SK-N-SH (cell line): ENCODE data around the gene COLEC11. TPM values are rescaled to one million over a fixed set of nuclear protein-coding genes. Genes with fewer than 3 reads are reported as not detected.
A peak's percentile ranks its signal among the peaks of the same experiment; 100 is the strongest.

Experiments used
- CTCF ChIA-PET: fragments of 300-600, 350-600 bp; formaldehyde crosslinking; extraction: SDS; loops from one replicate; lab custom pipeline; 2021; lab: Yijun Ruan, JAX
- POLR2A ChIA-PET: fragments of 350-600 bp; sonication (Branson Sonifier 250); formaldehyde crosslinking; extraction: SDS; loops from one replicate; lab custom pipeline; 2020; ENCODE audit warnings: antibody characterized with exemption, inconsistent platforms; lab: Yijun Ruan, JAX
- DNase-seq: peaks from one replicate; pipeline ENCODE4 v3.0.0; 2012
- H2AFZ ChIP-seq: fragments of 200-600 bp; sonication (generic); 2 replicates; pipeline ENCODE4 v1.8.1; 2016; ENCODE audit warnings: antibody characterized with exemption, mild to moderate bottlenecking, low read depth
- H3F3A ChIP-seq: fragments of 200-600 bp; sonication (generic); replicated peaks from 2 replicates; pipeline ENCODE3; 2016; ENCODE audit warnings: antibody characterized with exemption, mild to moderate bottlenecking; ENCODE audit not compliant: insufficient read depth
- H3K27ac ChIP-seq, 2 experiments: fragments of 200-500 bp in 1 of 2; fragments of 200-600 bp in 1 of 2; sonication (Bioruptor generic) in 1 of 2; sonication (generic), shearing (Covaris generic) in 1 of 2; 2 replicates each; pipeline versions ENCODE4 v1.5.1 to v1.6.1; 2014 to 2016; ENCODE audit warnings: low read depth in 2 of 2, inconsistent platforms in 1 of 2, low read length in 1 of 2, mild to moderate bottlenecking in 1 of 2, mixed read lengths in 1 of 2
- H3K27me3 ChIP-seq: fragments of 200-600 bp; sonication (generic), shearing (Covaris generic); 2 replicates; pipeline ENCODE4 v1.6.1; 2016; ENCODE audit warnings: mixed run types; ENCODE audit not compliant: insufficient read depth
- H3K36me3 ChIP-seq, 2 experiments: fragments of 200-500 bp in 1 of 2; fragments of 200-600 bp in 1 of 2; sonication (Bioruptor generic) in 1 of 2; sonication (generic) in 1 of 2; replicated peaks in 1 of 2; 2 replicates each; pipeline versions ENCODE3 to v1.5.1; 2014 to 2016; ENCODE audit warnings: low read length in 1 of 2, mild to moderate bottlenecking in 1 of 2; ENCODE audit not compliant: insufficient read depth in 2 of 2, control insufficient read depth in 1 of 2
- H3K4me1 ChIP-seq, 2 experiments: fragments of 200-500 bp in 1 of 2; fragments of 200-600 bp in 1 of 2; sonication (Bioruptor generic) in 1 of 2; sonication (generic), shearing (Covaris generic) in 1 of 2; 2 replicates each; pipeline versions ENCODE4 v1.5.1 to v1.6.1; 2014 to 2016; ENCODE audit warnings: low read depth in 1 of 2, low read length in 1 of 2, mixed run types in 1 of 2; ENCODE audit not compliant: insufficient read depth in 2 of 2, control insufficient read depth in 1 of 2
- H3K4me2 ChIP-seq: fragments of 200-600 bp; sonication (generic), shearing (Covaris generic); 2 replicates; pipeline ENCODE4 v1.6.1; 2017; ENCODE audit warnings: mixed run types
- H3K4me3 ChIP-seq, 2 experiments: fragments of 200-500 bp in 1 of 2; fragments of 200-600 bp in 1 of 2; sonication (Bioruptor generic) in 1 of 2; sonication (generic), shearing (Covaris generic) in 1 of 2; 2 replicates each; pipeline versions ENCODE4 v1.5.1 to v1.8.1; 2014 to 2016; ENCODE audit warnings: low read depth in 2 of 2, inconsistent platforms in 1 of 2, low read length in 1 of 2, mild to moderate bottlenecking in 1 of 2, mixed read lengths in 1 of 2, moderate library complexity in 1 of 2
- H3K79me2 ChIP-seq: fragments of 200-600 bp; sonication (generic); 2 replicates; pipeline ENCODE4 v1.8.1; 2017; ENCODE audit warnings: mild to moderate bottlenecking; ENCODE audit not compliant: insufficient read depth
- H3K9ac ChIP-seq: fragments of 200-600 bp; sonication (generic); 2 replicates; pipeline ENCODE4 v1.6.1; 2017; ENCODE audit warnings: mixed run types
- H3K9me2 ChIP-seq: fragments of 200-600 bp; sonication (generic); 2 replicates; pipeline ENCODE4 v1.6.1; 2017; ENCODE audit warnings: mixed run types
- H3K9me3 ChIP-seq: fragments of 200-600 bp; sonication (generic); 2 replicates; pipeline ENCODE4 v1.6.1; 2017; ENCODE audit warnings: mixed run types, mild to moderate bottlenecking, moderate library complexity
- H4K20me1 ChIP-seq: fragments of 200-600 bp; sonication (generic); 2 replicates; pipeline ENCODE4 v1.6.1; 2017; ENCODE audit warnings: mild to moderate bottlenecking, mixed run types; ENCODE audit not compliant: insufficient read depth
- CTCF ChIP-seq: fragments of 200-600 bp; sonication (generic); IDR thresholded peaks from 2 replicates; pipeline ENCODE4 v1.6.1; 2017; ENCODE audit warnings: antibody characterized with exemption, mild to moderate bottlenecking, moderate library complexity
- ELF1 ChIP-seq: IDR thresholded peaks from 2 replicates; pipeline ENCODE4 v1.4.0; 2012
- EP300 ChIP-seq, 2 experiments: IDR thresholded peaks; 2 replicates each; pipeline versions ENCODE4 v1.4.0 to v1.6.1; 2012; ENCODE audit warnings: borderline replicate concordance in 1 of 2, low read depth in 1 of 2, low read length in 1 of 2
- EZH2phosphoT487 ChIP-seq: fragments of 200-600 bp; sonication (generic); IDR thresholded peaks from 2 replicates; pipeline ENCODE4 v1.6.1; 2017; ENCODE audit warnings: low read depth, mixed run types, mild to moderate bottlenecking, antibody characterized with exemption, moderate library complexity, borderline replicate concordance
- FOXJ3 ChIP-seq: sonication (generic); formaldehyde crosslinking; IDR thresholded peaks from 2 replicates; pipeline ENCODE4 v1.5.1; 2020; ENCODE audit warnings: mild to moderate bottlenecking, missing genetic modification reagents
- FOXM1 ChIP-seq: IDR thresholded peaks from 2 replicates; pipeline ENCODE4 v1.4.0; 2012; ENCODE audit warnings: low read depth, mild to moderate bottlenecking
- GABPA ChIP-seq: IDR thresholded peaks from 2 replicates; pipeline ENCODE4 v1.4.0; 2012; ENCODE audit warnings: low read depth, mild to moderate bottlenecking
- MXI1 ChIP-seq: IDR thresholded peaks from 2 replicates; pipeline ENCODE4 v1.6.1; 2012; ENCODE audit warnings: mild to moderate bottlenecking, low read depth, low read length, improper control_type of control experiment
- NFIC ChIP-seq: IDR thresholded peaks from 2 replicates; pipeline ENCODE4 v1.4.0; 2012; ENCODE audit warnings: borderline replicate concordance
- RAD21 ChIP-seq: IDR thresholded peaks from 2 replicates; pipeline ENCODE4 v1.6.1; 2012; ENCODE audit warnings: mild to moderate bottlenecking, low read length
- RCOR1 ChIP-seq: fragments of 150-350 bp; IDR thresholded peaks from 2 replicates; pipeline ENCODE4 v1.6.1; 2017; ENCODE audit warnings: antibody characterized with exemption, low read length
- REST ChIP-seq: IDR thresholded peaks from 2 replicates; pipeline ENCODE4 v1.6.1; 2012; ENCODE audit warnings: mild to moderate bottlenecking, low read depth, low read length, moderate library complexity
- RXRA ChIP-seq: IDR thresholded peaks from 2 replicates; pipeline ENCODE4 v1.4.0; 2012; ENCODE audit warnings: low read depth, mild to moderate bottlenecking, borderline replicate concordance
- SIN3A ChIP-seq: IDR thresholded peaks from 2 replicates; pipeline ENCODE4 v1.6.1; 2012; ENCODE audit warnings: low read depth, mild to moderate bottlenecking, low read length, moderate library complexity, borderline replicate concordance
- SMC3 ChIP-seq: IDR thresholded peaks from 2 replicates; pipeline ENCODE4 v1.6.1; 2012; ENCODE audit warnings: low read depth, low read length, improper control_type of control experiment
- TAF1 ChIP-seq: IDR thresholded peaks from 2 replicates; pipeline ENCODE4 v1.6.1; 2012; ENCODE audit warnings: low read depth, mild to moderate bottlenecking, low read length, moderate library complexity, borderline replicate concordance
- USF2 ChIP-seq: fragments of 150-350 bp; IDR thresholded peaks from 2 replicates; pipeline ENCODE4 v1.6.1; 2017; ENCODE audit warnings: antibody characterized with exemption, low read length, low read depth, borderline replicate concordance
- ZBTB33 ChIP-seq: IDR thresholded peaks from 2 replicates; pipeline ENCODE4 v1.4.0; 2012; ENCODE audit warnings: low read depth, borderline replicate concordance
- WGBS: methylation state at CpG from one replicate; pipeline ENCODE4 v1.1.6; 2017; ENCODE audit warnings: low lambda C conversion rate; 5-methylcytosine and 5-hydroxymethylcytosine counted together
- polyA plus RNA-seq, 3 experiments: library from polyadenylated mRNA; depleted of rRNA; stranded (reverse); fragments of >200 nt; gene quantifications; 2 replicates each; pipeline ENCODE4 v1.2.3, GENCODE V29; 2012
- TF ChIP-seq, protein P1 (sequence below): fragments of 150-350 bp; IDR thresholded peaks from 2 replicates; pipeline ENCODE4 v1.6.1; 2016; ENCODE audit warnings: mild to moderate bottlenecking, low read depth, low read length

Gene COLEC11
- polyA plus RNA-seq, 1 of the 3 experiments (the other 2 are of a cell fraction), result 8.7 TPM

GRCh38 chr2:3651691-3652648, 57.1 kb downstream of the COLEC11 start:
- no peak overlapping the region for H3K27ac ChIP-seq
- peak; percentile 74 for DNase-seq
- no peaks in the 10 kb centered on the region for H3F3A ChIP-seq
- no peaks in the 10 kb centered on the region for H3K9me2 ChIP-seq
- TF ChIP-seq TAF1, result no peak
- TF ChIP-seq NFIC, result no peak
- TF ChIP-seq SIN3A, result no peak
- TF ChIP-seq RAD21, result no peak
- no peak for TF ChIP-seq SMC3
- no peak for TF ChIP-seq FOXJ3 (CRISPR knock-in tag)
- TF ChIP-seq MXI1, result no peak
- TF ChIP-seq RXRA, result no peak
- TF ChIP-seq ELF1, result no peak
- no peak for TF ChIP-seq EP300 (IDR thresholded peaks at IDR 0.05; ENCODE audit: borderline replicate concordance in 1 of 2, low read depth in 1 of 2, low read length in 1 of 2)
- no peak for TF ChIP-seq EZH2phosphoT487
- TF ChIP-seq ZBTB33, result no peak
- no peak for TF ChIP-seq USF2
- TF ChIP-seq RCOR1, result no peak
- TF ChIP-seq, protein P1, sequence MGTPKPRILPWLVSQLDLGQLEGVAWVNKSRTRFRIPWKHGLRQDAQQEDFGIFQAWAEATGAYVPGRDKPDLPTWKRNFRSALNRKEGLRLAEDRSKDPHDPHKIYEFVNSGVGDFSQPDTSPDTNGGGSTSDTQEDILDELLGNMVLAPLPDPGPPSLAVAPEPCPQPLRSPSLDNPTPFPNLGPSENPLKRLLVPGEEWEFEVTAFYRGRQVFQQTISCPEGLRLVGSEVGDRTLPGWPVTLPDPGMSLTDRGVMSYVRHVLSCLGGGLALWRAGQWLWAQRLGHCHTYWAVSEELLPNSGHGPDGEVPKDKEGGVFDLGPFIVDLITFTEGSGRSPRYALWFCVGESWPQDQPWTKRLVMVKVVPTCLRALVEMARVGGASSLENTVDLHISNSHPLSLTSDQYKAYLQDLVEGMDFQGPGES, result no peak
- TF ChIP-seq REST, result no peak
- TF ChIP-seq FOXM1, result no peak
- no peak for TF ChIP-seq GABPA
- no peak for TF ChIP-seq CTCF
- H3K4me1 ChIP-seq, result peaks cover 0 to 24% of the 10 kb centered on the region in 2 experiments; a peak in 2 of 4 replicates
- H3K4me3 ChIP-seq, result no peak overlapping the region
- CTCF ChIA-PET, result interaction anchor here (0.7 to 4.3 kb wide), 27 partner anchors 8 to 1797 kb away, joined by 3 to 43 read pairs (median 4); partner anchors contain the start of genes ADI1, COLEC11, RNASEH1 and RPS7
- H3K27me3 ChIP-seq, result no peaks in the 10 kb centered on the region
- no peak overlapping the region for H3K9ac ChIP-seq
- H3K79me2 ChIP-seq, result no peaks in the 10 kb centered on the region
- H4K20me1 ChIP-seq, result no peaks in the 10 kb centered on the region
- POLR2A ChIA-PET, result interaction anchor here (0.5 to 2.3 kb wide), 6 partner anchors 43 to 94 kb away, joined by 3 to 15 read pairs (median 5); partner anchors contain the start of genes COLEC11 and RNASEH1
- H3K36me3 ChIP-seq, result no peaks in the 10 kb centered on the region
- H2AFZ ChIP-seq, result no peak overlapping the region
- no peak overlapping the region for H3K4me2 ChIP-seq
- no peaks in the 10 kb centered on the region for H3K9me3 ChIP-seq
- 84% methylated on average over 44 of the region's 45 CpGs for WGBS
